Neural cell (in vitro differentiated cells): ENCODE measurements around the gene PTPRN2. TPM values are rescaled to one million over a fixed set of nuclear protein-coding genes. Genes with fewer than 3 reads are reported as not detected.

Experiments
- H2AFZ ChIP-seq: fragments of 200-600, 300-800 bp; sonication (generic), shearing (Covaris generic); 2 replicates; pipeline ENCODE4 v1.6.0; 2014; ENCODE audit warnings: low read depth, mild to moderate bottlenecking, antibody characterized with exemption, low read length, moderate library complexity
- H3F3A ChIP-seq: fragments of 200-600 bp; shearing (Covaris generic); 2 replicates; pipeline ENCODE4 v1.6.1; 2016; ENCODE audit warnings: mild to moderate bottlenecking, moderate library complexity, mixed read lengths, antibody characterized with exemption, low read length; ENCODE audit not compliant: insufficient read depth, poor library complexity, severe bottlenecking
- H3K27ac ChIP-seq: fragments of 200-600, 300-800 bp; sonication (generic), shearing (Covaris generic); 2 replicates; pipeline ENCODE4 v1.5.1; 2014; ENCODE audit warnings: mild to moderate bottlenecking, low read length, moderate library complexity
- H3K27me3 ChIP-seq: fragments of 300-800, 200-600 bp; sonication (generic), shearing (Covaris generic); 2 replicates; pipeline ENCODE4 v1.6.0; 2014; ENCODE audit warnings: mild to moderate bottlenecking, low read depth, low read length, moderate library complexity; ENCODE audit not compliant: insufficient read depth
- H3K36me3 ChIP-seq: fragments of 300-800, 200-600 bp; sonication (generic), shearing (Covaris generic); 2 replicates; pipeline ENCODE4 v1.5.1; 2014; ENCODE audit warnings: mild to moderate bottlenecking, antibody characterized with exemption, low read length, moderate library complexity; ENCODE audit not compliant: insufficient read depth
- H3K4me2 ChIP-seq: fragments of 300-800, 200-600 bp; sonication (generic), shearing (Covaris generic); 2 replicates; pipeline ENCODE4 v1.6.0; 2014; ENCODE audit warnings: mild to moderate bottlenecking, low read length
- H3K4me3 ChIP-seq: fragments of 300-800, 200-600 bp; sonication (generic), shearing (Covaris generic); 2 replicates; pipeline ENCODE4 v1.5.1; 2014; ENCODE audit warnings: mild to moderate bottlenecking, low read length, moderate library complexity
- H3K79me2 ChIP-seq: fragments of 200-600 bp; shearing (Covaris generic); replicated peaks from 2 replicates; pipeline ENCODE4 v1.6.0; 2014; ENCODE audit warnings: mild to moderate bottlenecking, low read length, moderate library complexity; ENCODE audit not compliant: insufficient read depth
- H3K9ac ChIP-seq: fragments of 300-800, 200-600 bp; sonication (generic), shearing (Covaris generic); 2 replicates; pipeline ENCODE4 v1.6.1; 2016; ENCODE audit warnings: mild to moderate bottlenecking, low read length, mixed read lengths
- H3K9me2 ChIP-seq: fragments of 200-600 bp; shearing (Covaris generic); 2 replicates; pipeline ENCODE4 v1.6.1; 2016; ENCODE audit warnings: mild to moderate bottlenecking, low read length, mixed read lengths; ENCODE audit not compliant: insufficient read depth
- H3K9me3 ChIP-seq: fragments of 200-600, 300-800 bp; sonication (generic), shearing (Covaris generic); 2 replicates; pipeline ENCODE4 v1.6.1; 2016; ENCODE audit warnings: mild to moderate bottlenecking, mixed run types, low read length, moderate library complexity, mixed read lengths
- H4K20me1 ChIP-seq: fragments of 200-600 bp; shearing (Covaris generic); 2 replicates; pipeline ENCODE4 v1.6.1; 2016; ENCODE audit warnings: mild to moderate bottlenecking, mixed run types; ENCODE audit not compliant: insufficient read depth
- EP300 ChIP-seq: fragments of 450-650 bp; conservative IDR thresholded peaks from 2 replicates; pipeline ENCODE4 v1.6.1; 2014; ENCODE audit warnings: antibody characterized with exemption, mild to moderate bottlenecking, moderate library complexity; ENCODE audit not compliant: poor library complexity, severe bottlenecking
- EZH2 ChIP-seq: fragments of 200-600, 300-800 bp; shearing (Covaris generic), sonication (generic); IDR thresholded peaks from 2 replicates; pipeline ENCODE4 v1.6.1; 2014; ENCODE audit warnings: antibody characterized with exemption, low read length, borderline replicate concordance, mild to moderate bottlenecking; ENCODE audit not compliant: insufficient read depth, poor library complexity, severe bottlenecking
- MXI1 ChIP-seq: fragments of 450-650 bp; conservative IDR thresholded peaks from 2 replicates; pipeline ENCODE4 v1.6.1; 2014; ENCODE audit warnings: antibody characterized with exemption, mild to moderate bottlenecking; ENCODE audit not compliant: poor library complexity, severe bottlenecking
- POLR2AphosphoS5 ChIP-seq: IDR thresholded peaks from 2 replicates; pipeline ENCODE4 v1.6.1; 2012
- RAD21 ChIP-seq: fragments of 450-650 bp; conservative IDR thresholded peaks from 2 replicates; pipeline ENCODE4 v1.6.1; 2014; ENCODE audit warnings: antibody characterized with exemption, mild to moderate bottlenecking, moderate library complexity
- REST ChIP-seq: IDR thresholded peaks from 2 replicates; pipeline ENCODE4 v1.6.1; 2012; ENCODE audit warnings: borderline replicate concordance
- SMC3 ChIP-seq: fragments of 450-650 bp; conservative IDR thresholded peaks from 2 replicates; pipeline ENCODE4 v1.6.1; 2014; ENCODE audit warnings: antibody characterized with exemption, mild to moderate bottlenecking, moderate library complexity; ENCODE audit not compliant: poor library complexity
- TAF1 ChIP-seq: IDR thresholded peaks from 2 replicates; pipeline ENCODE4 v1.6.1; 2012; ENCODE audit warnings: low read depth
- polyA plus RNA-seq: library from polyadenylated mRNA; depleted of rRNA; stranded (reverse); fragments of >200 nt; gene quantifications from 2 replicates; pipeline ENCODE4 v1.2.3, GENCODE V29; 2014
- TF ChIP-seq, protein P1 (sequence below): fragments of 450-650 bp; IDR thresholded peaks from 2 replicates; pipeline ENCODE4 v1.5.1; 2014; ENCODE audit warnings: antibody characterized with exemption, mild to moderate bottlenecking, moderate library complexity; ENCODE audit not compliant: poor library complexity, severe bottlenecking

PTPRN2 gene
- polyA plus RNA-seq, 1 donor from 2014 or later, result 31.0 TPM

DNA sequence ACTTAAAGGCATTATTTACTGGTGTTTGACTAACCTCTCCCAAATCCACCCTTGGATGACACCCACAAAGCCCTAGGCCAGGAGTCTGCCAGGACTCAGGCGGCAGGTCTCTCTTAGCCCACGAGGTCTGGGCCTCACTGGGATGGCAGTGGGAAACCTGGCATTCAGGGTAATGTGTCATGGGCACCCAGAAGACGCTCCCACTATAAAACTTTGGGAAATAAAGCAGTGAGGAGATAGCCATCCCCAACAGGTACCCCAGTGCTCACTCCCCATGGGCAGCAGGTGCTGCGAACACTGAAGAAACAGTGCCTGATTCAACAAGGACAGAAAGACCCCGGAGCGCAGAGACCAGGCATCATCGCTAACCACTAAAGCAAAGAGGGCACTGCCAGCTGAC is 14.4 kb upstream of the PTPRN2 start:
- Histone ChIP-seq H3K9me2 (no peaks in the 10 kb centered on the region), H3K27ac (no peak overlapping the region), H3K9me3 (no peaks in the 10 kb centered on the region), H3K4me2 (no peak overlapping the region), H3K9ac (no peak overlapping the region), H4K20me1 (no peaks in the 10 kb centered on the region), H3K79me2 (no peaks in the 10 kb centered on the region), H3K27me3 (no peaks in the 10 kb centered on the region), H2AFZ (no peak overlapping the region), H3F3A (no peaks in the 10 kb centered on the region), H3K36me3 (no peaks in the 10 kb centered on the region), H3K4me3 (no peak overlapping the region)
- no peak for TF ChIP-seq EZH2
- TF ChIP-seq SMC3, result no peak

DNA sequence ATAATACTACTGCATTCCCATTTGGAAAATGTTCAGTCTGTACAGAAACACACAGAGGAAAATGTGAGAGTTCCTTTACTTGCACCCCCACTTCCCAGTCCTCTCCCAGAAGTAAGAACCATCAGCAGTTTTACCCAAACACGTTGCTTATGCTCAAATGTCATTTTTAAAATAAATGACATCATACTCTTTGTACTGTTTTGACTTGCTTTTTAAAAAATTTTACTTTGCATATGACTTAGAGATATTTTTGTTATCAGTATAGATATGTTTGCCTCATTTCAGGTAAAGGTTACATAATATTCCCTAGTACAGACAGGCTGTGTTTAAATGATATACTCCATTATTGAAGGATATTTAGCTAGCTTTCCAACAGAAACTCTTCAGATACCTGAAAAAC is 13.5 kb upstream of the PTPRN2 start:
- TF ChIP-seq, protein P1, sequence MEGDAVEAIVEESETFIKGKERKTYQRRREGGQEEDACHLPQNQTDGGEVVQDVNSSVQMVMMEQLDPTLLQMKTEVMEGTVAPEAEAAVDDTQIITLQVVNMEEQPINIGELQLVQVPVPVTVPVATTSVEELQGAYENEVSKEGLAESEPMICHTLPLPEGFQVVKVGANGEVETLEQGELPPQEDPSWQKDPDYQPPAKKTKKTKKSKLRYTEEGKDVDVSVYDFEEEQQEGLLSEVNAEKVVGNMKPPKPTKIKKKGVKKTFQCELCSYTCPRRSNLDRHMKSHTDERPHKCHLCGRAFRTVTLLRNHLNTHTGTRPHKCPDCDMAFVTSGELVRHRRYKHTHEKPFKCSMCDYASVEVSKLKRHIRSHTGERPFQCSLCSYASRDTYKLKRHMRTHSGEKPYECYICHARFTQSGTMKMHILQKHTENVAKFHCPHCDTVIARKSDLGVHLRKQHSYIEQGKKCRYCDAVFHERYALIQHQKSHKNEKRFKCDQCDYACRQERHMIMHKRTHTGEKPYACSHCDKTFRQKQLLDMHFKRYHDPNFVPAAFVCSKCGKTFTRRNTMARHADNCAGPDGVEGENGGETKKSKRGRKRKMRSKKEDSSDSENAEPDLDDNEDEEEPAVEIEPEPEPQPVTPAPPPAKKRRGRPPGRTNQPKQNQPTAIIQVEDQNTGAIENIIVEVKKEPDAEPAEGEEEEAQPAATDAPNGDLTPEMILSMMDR, result no peak
- TF ChIP-seq TAF1 (no peak), REST (no peak), RAD21 (no peak), SMC3 (no peak), EP300 (no peak), POLR2AphosphoS5 (no peak), MXI1 (no peak), EZH2 (no peak)
- Histone ChIP-seq H3F3A (no peaks in the 10 kb centered on the region), H3K4me3 (no peak overlapping the region), H3K4me2 (no peak overlapping the region), H2AFZ (no peak overlapping the region), H3K9me2 (no peaks in the 10 kb centered on the region), H3K9me3 (no peaks in the 10 kb centered on the region), H3K27ac (no peak overlapping the region), H3K9ac (no peak overlapping the region), H4K20me1 (no peaks in the 10 kb centered on the region), H3K36me3 (no peaks in the 10 kb centered on the region), H3K79me2 (no peaks in the 10 kb centered on the region), H3K27me3 (no peaks in the 10 kb centered on the region)

- Histone ChIP-seq H3F3A (peaks cover 3% of the 10 kb centered on the region), H3K4me2 (no peak overlapping the region), H3K36me3 (no peaks in the 10 kb centered on the region), H3K9me3 (no peaks in the 10 kb centered on the region), H3K9ac (no peak overlapping the region), H2AFZ (no peak overlapping the region), H3K79me2 (no peaks in the 10 kb centered on the region), H4K20me1 (no peaks in the 10 kb centered on the region), H3K4me3 (no peak overlapping the region), H3K27me3 (no peaks in the 10 kb centered on the region), H3K9me2 (no peaks in the 10 kb centered on the region), H3K27ac (no peak overlapping the region)
- TF ChIP-seq RAD21 (no peak), POLR2AphosphoS5 (no peak), TAF1 (no peak), MXI1 (no peak), SMC3 (no peak)
Observed at GRCh38 chr7:158596745-158597144, 9.1 kb upstream of the PTPRN2 start.
